SK-N-SH (cell line): ENCODE results near the gene PDE4D.

Experiments
- FOXJ3 ChIP-seq: sonication (generic); formaldehyde crosslinking; IDR thresholded peaks from 2 replicates; pipeline ENCODE4 v1.5.1; 2020; ENCODE audit warnings: mild to moderate bottlenecking, missing genetic modification reagents
- JUND ChIP-seq: IDR thresholded peaks from 2 replicates; pipeline ENCODE4 v1.4.0; 2012
- MAX ChIP-seq: IDR thresholded peaks from 2 replicates; pipeline ENCODE4 v1.4.0; 2012; ENCODE audit warnings: low read depth
- POLR2AphosphoS5 ChIP-seq: IDR thresholded peaks from 2 replicates; pipeline ENCODE4 v1.6.1; 2012; ENCODE audit warnings: low read depth, low read length
- RAD21 ChIP-seq: IDR thresholded peaks from 2 replicates; pipeline ENCODE4 v1.6.1; 2012; ENCODE audit warnings: mild to moderate bottlenecking, low read length
- RFX5 ChIP-seq: IDR thresholded peaks from 2 replicates; pipeline ENCODE4 v1.6.1; 2012; ENCODE audit warnings: mild to moderate bottlenecking, improper control_type of control experiment, low read length
- USF2 ChIP-seq: fragments of 150-350 bp; IDR thresholded peaks from 2 replicates; pipeline ENCODE4 v1.6.1; 2017; ENCODE audit warnings: antibody characterized with exemption, low read length, low read depth, borderline replicate concordance
- YY1 ChIP-seq: IDR thresholded peaks from 2 replicates; pipeline ENCODE4 v1.4.0; 2012; ENCODE audit warnings: low read depth, mild to moderate bottlenecking
- TF ChIP-seq, protein P1 (sequence below): fragments of 200-600 bp; sonication (generic); IDR thresholded peaks from 2 replicates; pipeline ENCODE4 v1.6.1; 2017; ENCODE audit warnings: antibody characterized with exemption, mild to moderate bottlenecking, moderate library complexity
- TF ChIP-seq, protein P2 (sequence below): IDR thresholded peaks from 2 replicates; pipeline ENCODE4 v1.6.1; 2012; ENCODE audit warnings: mild to moderate bottlenecking, low read depth, low read length, moderate library complexity

DNA sequence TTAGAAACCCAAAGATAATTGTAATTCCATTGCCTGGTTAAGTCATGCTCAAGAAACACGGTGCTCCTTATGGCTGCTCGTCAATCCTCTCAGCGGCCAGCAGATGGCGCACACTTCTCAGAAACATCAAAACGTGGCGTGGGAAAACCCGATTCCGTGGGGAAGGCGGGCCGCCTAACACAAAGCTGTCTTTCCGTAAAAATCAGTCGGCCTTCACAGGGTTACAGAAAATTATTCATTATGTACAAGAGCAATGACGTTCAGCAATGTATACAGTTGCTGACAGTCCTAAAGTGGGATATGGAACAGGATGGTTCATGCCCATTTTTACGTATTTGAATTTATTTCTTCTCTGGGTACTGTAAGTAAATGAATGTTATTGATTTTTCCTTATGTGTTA is 83.5 kb downstream of the PDE4D start:
- TF ChIP-seq, protein P1, sequence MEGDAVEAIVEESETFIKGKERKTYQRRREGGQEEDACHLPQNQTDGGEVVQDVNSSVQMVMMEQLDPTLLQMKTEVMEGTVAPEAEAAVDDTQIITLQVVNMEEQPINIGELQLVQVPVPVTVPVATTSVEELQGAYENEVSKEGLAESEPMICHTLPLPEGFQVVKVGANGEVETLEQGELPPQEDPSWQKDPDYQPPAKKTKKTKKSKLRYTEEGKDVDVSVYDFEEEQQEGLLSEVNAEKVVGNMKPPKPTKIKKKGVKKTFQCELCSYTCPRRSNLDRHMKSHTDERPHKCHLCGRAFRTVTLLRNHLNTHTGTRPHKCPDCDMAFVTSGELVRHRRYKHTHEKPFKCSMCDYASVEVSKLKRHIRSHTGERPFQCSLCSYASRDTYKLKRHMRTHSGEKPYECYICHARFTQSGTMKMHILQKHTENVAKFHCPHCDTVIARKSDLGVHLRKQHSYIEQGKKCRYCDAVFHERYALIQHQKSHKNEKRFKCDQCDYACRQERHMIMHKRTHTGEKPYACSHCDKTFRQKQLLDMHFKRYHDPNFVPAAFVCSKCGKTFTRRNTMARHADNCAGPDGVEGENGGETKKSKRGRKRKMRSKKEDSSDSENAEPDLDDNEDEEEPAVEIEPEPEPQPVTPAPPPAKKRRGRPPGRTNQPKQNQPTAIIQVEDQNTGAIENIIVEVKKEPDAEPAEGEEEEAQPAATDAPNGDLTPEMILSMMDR, result peak; percentile 96
- TF ChIP-seq POLR2AphosphoS5 (no peak), MAX (0 out of 2 replicates have a peak, but pooled peaks have one; percentile 19), USF2 (no peak), FOXJ3 (CRISPR knock-in tag) (no peak), JUND (no peak), RFX5 (no peak), YY1 (no peak), RAD21 (peak; percentile 87)
- TF ChIP-seq, protein P2, sequence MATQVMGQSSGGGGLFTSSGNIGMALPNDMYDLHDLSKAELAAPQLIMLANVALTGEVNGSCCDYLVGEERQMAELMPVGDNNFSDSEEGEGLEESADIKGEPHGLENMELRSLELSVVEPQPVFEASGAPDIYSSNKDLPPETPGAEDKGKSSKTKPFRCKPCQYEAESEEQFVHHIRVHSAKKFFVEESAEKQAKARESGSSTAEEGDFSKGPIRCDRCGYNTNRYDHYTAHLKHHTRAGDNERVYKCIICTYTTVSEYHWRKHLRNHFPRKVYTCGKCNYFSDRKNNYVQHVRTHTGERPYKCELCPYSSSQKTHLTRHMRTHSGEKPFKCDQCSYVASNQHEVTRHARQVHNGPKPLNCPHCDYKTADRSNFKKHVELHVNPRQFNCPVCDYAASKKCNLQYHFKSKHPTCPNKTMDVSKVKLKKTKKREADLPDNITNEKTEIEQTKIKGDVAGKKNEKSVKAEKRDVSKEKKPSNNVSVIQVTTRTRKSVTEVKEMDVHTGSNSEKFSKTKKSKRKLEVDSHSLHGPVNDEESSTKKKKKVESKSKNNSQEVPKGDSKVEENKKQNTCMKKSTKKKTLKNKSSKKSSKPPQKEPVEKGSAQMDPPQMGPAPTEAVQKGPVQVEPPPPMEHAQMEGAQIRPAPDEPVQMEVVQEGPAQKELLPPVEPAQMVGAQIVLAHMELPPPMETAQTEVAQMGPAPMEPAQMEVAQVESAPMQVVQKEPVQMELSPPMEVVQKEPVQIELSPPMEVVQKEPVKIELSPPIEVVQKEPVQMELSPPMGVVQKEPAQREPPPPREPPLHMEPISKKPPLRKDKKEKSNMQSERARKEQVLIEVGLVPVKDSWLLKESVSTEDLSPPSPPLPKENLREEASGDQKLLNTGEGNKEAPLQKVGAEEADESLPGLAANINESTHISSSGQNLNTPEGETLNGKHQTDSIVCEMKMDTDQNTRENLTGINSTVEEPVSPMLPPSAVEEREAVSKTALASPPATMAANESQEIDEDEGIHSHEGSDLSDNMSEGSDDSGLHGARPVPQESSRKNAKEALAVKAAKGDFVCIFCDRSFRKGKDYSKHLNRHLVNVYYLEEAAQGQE, result no peak
